Esophagus squamous epithelium (tissue), 5 donors: ENCODE data around the gene TBC1D9. TPM values are rescaled to one million over a fixed set of nuclear protein-coding genes. Genes with fewer than 3 reads are reported as not detected.
A peak's percentile ranks its signal among the peaks of the same experiment; 100 is the strongest.

ENCODE experiments used
- DNase-seq: peaks from one replicate; lab custom pipeline; 2025; lab: John Stamatoyannopoulos, UW
- H3K27ac ChIP-seq, 4 donors: fragments of 200-600 bp; sonication (generic); one replicate each; pipeline ENCODE4 v1.5.1; 2016 to 2019; ENCODE audit warnings: mild to moderate bottlenecking in 1 of 4
- H3K27me3 ChIP-seq, 4 donors: fragments of 200-600 bp; sonication (generic); 1 replicate in 3 of 4; 2 replicates in 1 of 4; pipeline versions ENCODE4 v1.5.1 to v1.6.0; 2017 to 2021; ENCODE audit warnings: antibody characterized with exemption in 1 of 4
- H3K36me3 ChIP-seq, 3 donors: fragments of 200-600 bp; sonication (generic); one replicate each; pipeline ENCODE4 v1.5.1; 2016 to 2019
- H3K4me1 ChIP-seq, 3 donors: fragments of 200-600 bp; sonication (generic); one replicate each; pipeline ENCODE4 v1.5.1; 2017 to 2019
- H3K4me3 ChIP-seq, 4 donors: fragments of 200-600 bp; sonication (generic); 1 replicate in 3 of 4; 2 replicates in 1 of 4; pipeline ENCODE4 v1.5.1; 2016 to 2019; ENCODE audit warnings: mild to moderate bottlenecking in 2 of 4, moderate library complexity in 1 of 4
- H3K9me3 ChIP-seq, 3 donors: fragments of 200-600 bp; sonication (generic); one replicate each; pipeline ENCODE4 v1.5.1; 2016 to 2019
- POLR2A ChIP-seq, 4 donors: fragments of 450-650 bp; IDR thresholded peaks; one replicate each; pipeline ENCODE4 v1.6.1; 2017; ENCODE audit warnings: antibody characterized with exemption in 4 of 4, mild to moderate bottlenecking in 4 of 4, moderate library complexity in 3 of 4
- WGBS, 2 donors: methylation state at CpG; one replicate each; pipeline ENCODE4 v1.1.5; 2018; 5-methylcytosine and 5-hydroxymethylcytosine counted together
- intact Hi-C: fragments of 100-400 bp; cut with DNase I; formaldehyde crosslinking; loops from one replicate; pipeline ENCODE4 v1.15.0; 2022
- total RNA-seq, 4 donors: library from RNA; depleted of rRNA; stranded (reverse); fragments of >200 nt; gene quantifications; one replicate each; pipeline ENCODE4 v1.1.0, GENCODE V29; 2016
- TF ChIP-seq, protein P1 (sequence below), 6 experiments: fragments of 450-650 bp in 4 of 6; fragments of 200-600 bp in 2 of 6; sonication (generic) in 2 of 6; IDR thresholded peaks; one replicate each; pipeline ENCODE4 v1.5.1; 2016 to 2019; ENCODE audit warnings: antibody characterized with exemption in 6 of 6, mild to moderate bottlenecking in 4 of 6, moderate library complexity in 4 of 6
- donor health status: DM: yes; HTN: yes; CAD: no.

The TBC1D9 gene
- total RNA-seq, 4 donors from 2014 or later, result 8.6 to 21.0 (median 11.5) TPM

DNA sequence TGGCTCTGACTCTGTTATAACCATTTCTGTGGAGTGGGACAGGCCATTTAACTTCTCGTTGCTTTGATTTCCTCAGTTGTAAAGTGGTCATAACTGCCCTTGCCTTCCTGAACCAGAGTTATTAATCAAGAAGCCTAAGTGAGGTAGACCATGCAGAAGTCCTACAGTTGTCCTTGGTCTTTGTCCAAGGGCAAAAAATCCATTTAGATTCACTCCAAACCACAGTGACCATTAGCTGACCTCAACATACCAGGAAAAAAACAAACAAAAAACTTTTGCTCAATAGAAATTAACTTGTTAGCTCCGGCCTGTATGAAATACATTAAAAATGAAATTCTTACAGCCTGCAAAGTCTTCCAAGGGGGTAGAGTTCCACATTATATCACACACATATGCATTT lies 52.7 kb downstream of the TBC1D9 start:
- peaks cover 0 to 46% (median 14%) of the 10 kb centered on the region in 3 donors for H3K4me1 ChIP-seq
- H3K9me3 ChIP-seq, result no peaks in the 10 kb centered on the region
- WGBS, 2 donors, result 69 to 74% methylated on average over 2 of the region's 2 CpGs
- peaks cover 0 to 12% (median 0%) of the 10 kb centered on the region in 3 donors for H3K36me3 ChIP-seq
- peak overlapping the region in 2 of 4 donors; percentile 26 to 78 for H3K27ac ChIP-seq
- no peak overlapping the region for H3K4me3 ChIP-seq
- no peaks in the 10 kb centered on the region for H3K27me3 ChIP-seq
- intact Hi-C loops, result no loop called here
- DNase-seq, result no peak
- TF ChIP-seq, protein P1, sequence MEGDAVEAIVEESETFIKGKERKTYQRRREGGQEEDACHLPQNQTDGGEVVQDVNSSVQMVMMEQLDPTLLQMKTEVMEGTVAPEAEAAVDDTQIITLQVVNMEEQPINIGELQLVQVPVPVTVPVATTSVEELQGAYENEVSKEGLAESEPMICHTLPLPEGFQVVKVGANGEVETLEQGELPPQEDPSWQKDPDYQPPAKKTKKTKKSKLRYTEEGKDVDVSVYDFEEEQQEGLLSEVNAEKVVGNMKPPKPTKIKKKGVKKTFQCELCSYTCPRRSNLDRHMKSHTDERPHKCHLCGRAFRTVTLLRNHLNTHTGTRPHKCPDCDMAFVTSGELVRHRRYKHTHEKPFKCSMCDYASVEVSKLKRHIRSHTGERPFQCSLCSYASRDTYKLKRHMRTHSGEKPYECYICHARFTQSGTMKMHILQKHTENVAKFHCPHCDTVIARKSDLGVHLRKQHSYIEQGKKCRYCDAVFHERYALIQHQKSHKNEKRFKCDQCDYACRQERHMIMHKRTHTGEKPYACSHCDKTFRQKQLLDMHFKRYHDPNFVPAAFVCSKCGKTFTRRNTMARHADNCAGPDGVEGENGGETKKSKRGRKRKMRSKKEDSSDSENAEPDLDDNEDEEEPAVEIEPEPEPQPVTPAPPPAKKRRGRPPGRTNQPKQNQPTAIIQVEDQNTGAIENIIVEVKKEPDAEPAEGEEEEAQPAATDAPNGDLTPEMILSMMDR (IDR thresholded peaks at IDR 0.05), result no peak
- TF ChIP-seq POLR2A (IDR thresholded peaks at IDR 0.05), result no peak

DNA sequence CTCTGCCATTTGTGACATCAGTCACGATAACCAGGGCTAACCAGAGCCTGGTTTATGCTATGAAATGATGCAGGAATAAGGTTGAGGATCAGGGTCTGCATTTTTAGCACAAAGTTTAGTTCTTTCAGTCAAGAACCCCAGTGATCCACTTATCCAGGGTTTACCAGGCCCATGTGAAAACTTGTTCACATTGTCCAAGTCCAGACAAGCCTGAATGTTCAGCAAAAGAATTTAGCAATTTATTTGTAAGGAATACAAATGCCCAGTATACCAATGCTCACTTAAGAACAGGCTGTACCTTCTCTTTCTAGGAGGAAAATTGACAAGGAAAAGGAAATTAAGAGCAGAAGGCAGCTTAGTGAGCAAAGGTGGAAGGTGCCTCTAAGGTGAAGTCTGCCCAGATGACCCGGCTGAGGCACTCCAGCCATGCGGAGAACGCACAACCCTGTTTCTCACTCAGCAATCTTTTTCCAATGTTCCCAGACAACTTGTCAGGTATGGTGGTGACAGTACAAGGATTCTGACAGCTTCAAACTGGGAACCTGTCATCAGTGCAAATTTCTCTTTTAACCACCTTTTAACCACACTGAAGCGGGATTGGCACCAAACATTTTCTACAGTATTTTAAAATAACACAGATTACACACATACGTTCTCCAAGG lies 54.0 kb downstream of the TBC1D9 start:
- Histone ChIP-seq H3K27me3 (no peaks in the 10 kb centered on the region), H3K27ac (peak overlapping the region; percentile 68 to 78 (median 70)), H3K36me3 (peaks cover 0 to 12% (median 0%) of the 10 kb centered on the region in 3 donors), H3K4me3 (no peak overlapping the region), H3K9me3 (no peaks in the 10 kb centered on the region), H3K4me1 (peaks cover 0 to 46% (median 14%) of the 10 kb centered on the region in 3 donors)
- TF ChIP-seq, protein P1 (IDR thresholded peaks at IDR 0.05), result no peak
- peak in 1 of 4 donors; percentile 14 for TF ChIP-seq POLR2A (IDR thresholded peaks at IDR 0.05)
- intact Hi-C loops, result no loop called here
- no peak for DNase-seq
- 59 to 61% methylated on average over 6 of the region's 6 CpGs for WGBS, 2 donors

DNA sequence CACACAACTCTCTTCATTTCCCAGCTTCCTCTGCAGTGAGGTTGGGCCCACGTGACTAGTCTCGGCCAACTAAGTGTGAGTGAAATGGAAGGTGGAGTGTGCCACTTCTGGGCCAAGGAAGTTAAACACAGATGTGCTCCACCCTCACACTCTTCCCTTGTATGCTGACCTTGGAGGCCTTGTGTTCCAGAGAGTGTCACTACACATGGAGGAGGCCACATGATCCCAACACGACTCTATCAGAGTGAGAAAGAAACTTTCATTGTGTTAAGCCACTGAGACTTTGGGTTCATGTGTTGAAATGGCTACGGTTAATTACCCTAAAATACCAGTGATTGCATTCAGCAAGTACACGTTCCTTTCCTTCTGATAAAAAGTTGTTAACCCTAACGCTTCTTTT lies 55.1 kb downstream of the TBC1D9 start:
- TF ChIP-seq, protein P1 (IDR thresholded peaks at IDR 0.05), result no peak
- no peak for TF ChIP-seq POLR2A (IDR thresholded peaks at IDR 0.05)
- no peak for DNase-seq
- H3K4me1 ChIP-seq, result peaks cover 0 to 37% (median 14%) of the 10 kb centered on the region in 3 donors
- peaks cover 0 to 12% (median 0%) of the 10 kb centered on the region in 3 donors for H3K36me3 ChIP-seq
- WGBS, 2 donors, result 86 to 96% methylated on average over 6 of the region's 6 CpGs
- H3K27ac ChIP-seq, result peak overlapping the region in 1 of 4 donors; percentile 78
- intact Hi-C loops, result no loop called here
- H3K4me3 ChIP-seq, result no peak overlapping the region
- no peaks in the 10 kb centered on the region for H3K9me3 ChIP-seq
- no peaks in the 10 kb centered on the region for H3K27me3 ChIP-seq

DNA sequence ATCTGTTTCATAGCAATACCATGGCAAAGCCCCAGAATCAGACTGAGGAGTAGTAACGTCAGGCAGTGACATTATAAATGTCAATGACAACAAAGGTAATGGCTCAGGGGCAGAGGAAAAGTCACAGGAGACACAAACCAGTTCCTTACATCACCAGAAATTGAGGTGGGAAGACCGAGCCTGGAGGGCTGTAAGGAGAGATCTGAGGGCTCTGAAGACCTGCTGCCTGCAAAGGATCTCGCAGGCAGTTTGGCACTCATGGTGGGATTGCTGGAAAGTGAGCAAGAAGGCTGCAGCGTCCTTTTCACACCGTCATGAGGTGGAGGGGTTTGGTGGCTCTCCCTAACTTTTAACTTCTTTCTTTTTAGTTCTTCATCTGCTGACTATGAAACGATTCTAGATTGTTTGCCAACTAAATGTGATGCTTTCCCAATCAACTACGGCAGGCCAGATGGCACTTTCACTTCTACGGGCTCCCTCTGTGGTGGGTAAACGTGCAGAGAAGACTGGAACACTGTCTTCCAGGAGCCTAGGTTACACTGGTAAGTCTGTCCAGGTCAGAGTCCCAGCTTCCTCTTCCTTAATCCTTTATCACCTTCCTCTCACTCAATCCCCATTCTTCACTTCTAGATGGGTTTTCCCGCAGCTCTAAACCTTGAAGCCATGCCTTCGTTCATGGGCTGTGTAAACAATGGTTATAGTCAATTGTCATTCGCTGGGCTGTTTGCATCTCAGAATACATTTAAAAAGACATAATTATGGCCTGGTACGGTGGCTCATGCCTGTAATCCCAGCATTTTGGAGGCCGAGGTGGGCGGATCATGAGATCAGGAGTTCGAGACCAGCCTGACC lies 58.2 kb downstream of the TBC1D9 start:
- Histone ChIP-seq H3K27ac (no peak overlapping the region), H3K4me3 (no peak overlapping the region), H3K27me3 (no peaks in the 10 kb centered on the region), H3K9me3 (no peaks in the 10 kb centered on the region), H3K4me1 (peaks cover 0 to 22% (median 10%) of the 10 kb centered on the region in 3 donors), H3K36me3 (peaks cover 0 to 12% (median 0%) of the 10 kb centered on the region in 3 donors)
- no peak for TF ChIP-seq POLR2A (IDR thresholded peaks at IDR 0.05)
- TF ChIP-seq, protein P1 (IDR thresholded peaks at IDR 0.05), result no peak
- WGBS, 2 donors, result 69 to 85% methylated on average over 12 to 16 of the region's 16 CpGs
- DNase-seq, result no peak
- intact Hi-C loops, result no loop called here

DNA sequence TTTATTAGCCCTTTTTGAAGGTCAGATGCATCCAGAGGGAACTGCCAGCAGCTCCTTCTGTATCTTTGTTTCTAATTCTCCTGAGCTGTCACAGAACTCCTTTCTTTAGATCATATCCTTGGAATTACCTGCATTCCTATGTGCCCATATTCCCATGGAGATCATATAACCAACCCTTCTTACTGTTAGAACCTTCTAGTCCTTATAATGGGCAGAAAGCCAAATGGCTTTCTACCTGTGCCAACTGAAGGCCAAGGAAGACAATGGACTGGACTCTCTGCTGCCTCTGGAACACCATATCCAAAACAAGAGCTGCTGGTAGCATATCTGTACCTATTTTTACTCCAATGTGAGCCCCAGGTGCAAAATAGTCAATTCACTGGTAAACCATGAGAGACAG lies 60.7 kb downstream of the TBC1D9 start:
- no peak overlapping the region for H3K27ac ChIP-seq

More for the DNA sequence above, 60.7 kb downstream of the TBC1D9 start:
- no peak for DNase-seq
- H3K27me3 ChIP-seq, result no peaks in the 10 kb centered on the region
- peaks cover 0 to 27% (median 20%) of the 10 kb centered on the region in 3 donors for H3K4me1 ChIP-seq
- no peak overlapping the region for H3K4me3 ChIP-seq
- intact Hi-C loops, result no loop called here
- H3K36me3 ChIP-seq, result peaks cover 0 to 3% (median 0%) of the 10 kb centered on the region in 3 donors
- no peaks in the 10 kb centered on the region for H3K9me3 ChIP-seq
- TF ChIP-seq, protein P1 (IDR thresholded peaks at IDR 0.05), result no peak
- no peak for TF ChIP-seq POLR2A (IDR thresholded peaks at IDR 0.05)
